IMR-90 (cell line): ENCODE results near the gene BEX1. TPM values are rescaled to one million over a fixed set of nuclear protein-coding genes. Genes with fewer than 3 reads are reported as not detected.

ENCODE experiments used
- ATAC-seq: fragments of 200-7000 bp; cut with Tn5 transposase; 2 replicates; pipeline ENCODE4 v1.9.1; 2020; ENCODE audit warnings: low read depth, mild to moderate bottlenecking, moderate library complexity
- BruUV-seq: library from RNA; stranded (reverse); fragments of 400-500 nt; replicated peaks from 2 replicates; lab custom pipeline; 2021; lab: Mats Ljungman, UMichigan
- CTCF ChIA-PET: fragments of 300-600 bp; formaldehyde crosslinking; extraction: SDS; loops from one replicate; lab custom pipeline; 2021; ENCODE audit warnings: antibody characterized with exemption; lab: Yijun Ruan, JAX
- POLR2A ChIA-PET: fragments of 300-600 bp; sonication (Branson Sonifier 250); formaldehyde crosslinking; loops from one replicate; lab custom pipeline; 2022; ENCODE audit warnings: antibody characterized with exemption; ENCODE audit not compliant: unreplicated experiment; lab: Charles Lee
- DNase-seq: peaks from one replicate; pipeline ENCODE4 v3.0.0; 2013
- H2AFZ ChIP-seq: replicated peaks from 2 replicates; pipeline ENCODE3; 2013; ENCODE audit warnings: low read length, mild to moderate bottlenecking; ENCODE audit not compliant: poor library complexity
- H2AK5ac ChIP-seq: 2 replicates; pipeline ENCODE4 v1.6.1; 2013; ENCODE audit warnings: low read depth, low read length, inconsistent platforms
- H2AK9ac ChIP-seq: replicated peaks from 2 replicates; pipeline ENCODE3; 2013; ENCODE audit warnings: mild to moderate bottlenecking, low read depth, low read length, moderate library complexity; ENCODE audit not compliant: poor library complexity
- H2BK120ac ChIP-seq: 2 replicates; pipeline ENCODE4 v1.6.1; 2013; ENCODE audit warnings: low read depth, low read length, inconsistent platforms
- H2BK15ac ChIP-seq: 3 replicates; pipeline ENCODE4 v1.6.1; 2013; ENCODE audit warnings: low read depth, low read length, inconsistent platforms
- H2BK20ac ChIP-seq: 2 replicates; pipeline ENCODE4 v1.6.1; 2013; ENCODE audit warnings: low read depth, mild to moderate bottlenecking, inconsistent platforms, low read length, moderate library complexity
- H2BK5ac ChIP-seq: 2 replicates; pipeline ENCODE4 v1.6.1; 2013; ENCODE audit warnings: mild to moderate bottlenecking, low read depth, low read length, inconsistent platforms; ENCODE audit not compliant: poor library complexity, severe bottlenecking
- H3K14ac ChIP-seq: replicated peaks from 2 replicates; pipeline ENCODE4 v1.6.1; 2013; ENCODE audit warnings: low read depth, low read length, inconsistent platforms
- H3K18ac ChIP-seq: 2 replicates; pipeline ENCODE4 v1.6.1; 2013; ENCODE audit warnings: low read depth, low read length, control low read depth
- H3K23ac ChIP-seq: 2 replicates; pipeline ENCODE4 v1.6.1; 2013; ENCODE audit warnings: low read depth, low read length, inconsistent platforms
- H3K27ac ChIP-seq: 2 replicates; pipeline ENCODE4 v1.5.1; 2013; ENCODE audit warnings: mild to moderate bottlenecking, control low read depth, low read length; ENCODE audit not compliant: insufficient read depth
- H3K27me3 ChIP-seq: 2 replicates; pipeline ENCODE4 v1.6.1; 2013; ENCODE audit warnings: low read length; ENCODE audit not compliant: control insufficient read depth, insufficient read depth
- H3K36me3 ChIP-seq: 2 replicates; pipeline ENCODE4 v1.6.1; 2013; ENCODE audit warnings: low read length, mixed read lengths; ENCODE audit not compliant: control insufficient read depth, insufficient read depth
- H3K4ac ChIP-seq: 2 replicates; pipeline ENCODE4 v1.6.1; 2013; ENCODE audit warnings: low read depth, low read length, inconsistent platforms
- H3K4me1 ChIP-seq: 2 replicates; pipeline ENCODE4 v1.6.1; 2013; ENCODE audit warnings: low read length, mixed read lengths; ENCODE audit not compliant: control insufficient read depth, insufficient read depth
- H3K4me2 ChIP-seq: 2 replicates; pipeline ENCODE4 v1.6.1; 2013; ENCODE audit warnings: low read depth, mild to moderate bottlenecking, control low read depth, low read length, moderate library complexity
- H3K4me3 ChIP-seq: 2 replicates; pipeline ENCODE4 v1.5.1; 2013; ENCODE audit warnings: low read depth, mild to moderate bottlenecking, control low read depth, low read length, moderate library complexity; ENCODE audit not compliant: insufficient read depth
- H3K56ac ChIP-seq: 2 replicates; pipeline ENCODE4 v1.6.1; 2013; ENCODE audit warnings: low read length, inconsistent platforms; ENCODE audit not compliant: insufficient read depth; ENCODE audit errors: extremely low read depth
- H3K79me1 ChIP-seq, 2 experiments: 2 replicates each; pipeline ENCODE4 v1.6.1; 2013; ENCODE audit warnings: low read length in 2 of 2, inconsistent platforms in 1 of 2, low read depth in 1 of 2
- H3K9ac ChIP-seq: 2 replicates; pipeline ENCODE4 v1.6.1; 2013; ENCODE audit warnings: low read depth, low read length, control low read depth
- H3K9me1 ChIP-seq: 2 replicates; pipeline ENCODE4 v1.6.1; 2013; ENCODE audit warnings: low read length, inconsistent platforms; ENCODE audit not compliant: insufficient read depth
- H3K9me3 ChIP-seq: 2 replicates; pipeline ENCODE4 v1.6.1; 2013; ENCODE audit warnings: low read length; ENCODE audit not compliant: control insufficient read depth, insufficient read depth
- H4K20me1 ChIP-seq: 2 replicates; pipeline ENCODE4 v1.6.1; 2013; ENCODE audit warnings: low read length, inconsistent platforms; ENCODE audit not compliant: insufficient read depth
- H4K5ac ChIP-seq: 2 replicates; pipeline ENCODE4 v1.6.1; 2013; ENCODE audit warnings: mild to moderate bottlenecking, low read depth, low read length, control low read depth
- H4K8ac ChIP-seq, 2 experiments: 2 replicates each; pipeline ENCODE4 v1.6.1; 2013; ENCODE audit warnings: low read depth in 2 of 2, low read length in 2 of 2, control low read depth in 1 of 2, inconsistent platforms in 1 of 2
- H4K91ac ChIP-seq: 2 replicates; pipeline ENCODE4 v1.6.1; 2013; ENCODE audit warnings: low read depth, low read length, inconsistent platforms; ENCODE audit not compliant: insufficient read depth
- CEBPB ChIP-seq: IDR thresholded peaks from 2 replicates; pipeline ENCODE4 v1.6.1; 2012; ENCODE audit warnings: low read depth, low read length, improper control_type of control experiment
- CHD1 ChIP-seq: IDR thresholded peaks from 2 replicates; pipeline ENCODE4 v1.6.1; 2012; ENCODE audit warnings: low read depth, low read length, improper control_type of control experiment
- CTCF ChIP-seq: conservative IDR thresholded peaks from 2 replicates; pipeline ENCODE4 v1.5.1; 2012; ENCODE audit warnings: mild to moderate bottlenecking, low read depth, low read length, improper control_type of control experiment
- FOS ChIP-seq: fragments of 150-350 bp; IDR thresholded peaks from 2 replicates; pipeline ENCODE4 v1.6.1; 2016; ENCODE audit warnings: low read depth, low read length
- MAFK ChIP-seq: IDR thresholded peaks from 2 replicates; pipeline ENCODE4 v1.6.1; 2012; ENCODE audit warnings: low read depth, low read length, improper control_type of control experiment
- MAZ ChIP-seq: IDR thresholded peaks from 2 replicates; pipeline ENCODE4 v1.6.1; 2012; ENCODE audit warnings: low read depth, mild to moderate bottlenecking, low read length, improper control_type of control experiment, moderate library complexity, borderline replicate concordance
- MXI1 ChIP-seq: IDR thresholded peaks from 2 replicates; pipeline ENCODE4 v1.6.1; 2012; ENCODE audit warnings: low read depth, mild to moderate bottlenecking, low read length, moderate library complexity, borderline replicate concordance
- NFE2L2 ChIP-seq: fragments of 150-350 bp; IDR thresholded peaks from 2 replicates; pipeline ENCODE4 v1.6.1; 2016; ENCODE audit warnings: low read depth, mild to moderate bottlenecking, low read length
- RAD21 ChIP-seq: IDR thresholded peaks from 2 replicates; pipeline ENCODE4 v1.6.1; 2012; ENCODE audit warnings: low read length, improper control_type of control experiment
- RCOR1 ChIP-seq: IDR thresholded peaks from 2 replicates; pipeline ENCODE4 v1.6.1; 2012; ENCODE audit warnings: mild to moderate bottlenecking, low read length, improper control_type of control experiment; ENCODE audit not compliant: insufficient replicate concordance
- SMC3 ChIP-seq: fragments of 150-350 bp; IDR thresholded peaks from 2 replicates; pipeline ENCODE4 v1.6.1; 2016; ENCODE audit warnings: low read depth, mild to moderate bottlenecking, antibody characterized with exemption, low read length, moderate library complexity
- USF2 ChIP-seq: fragments of 150-350 bp; IDR thresholded peaks from 2 replicates; pipeline ENCODE4 v1.6.1; 2017; ENCODE audit warnings: mild to moderate bottlenecking, antibody characterized with exemption, low read length, low read depth
- WGBS, 2 experiments: methylation state at CpG; one replicate each; pipeline versions ENCODE4 v1.1.5 to v1.1.7; 2013; ENCODE audit warnings: missing lambda C conversion rate in 2 of 2; ENCODE audit not compliant: insufficient read length in 1 of 2; ENCODE audit errors: extremely low coverage in 2 of 2; 5-methylcytosine and 5-hydroxymethylcytosine counted together
- dilution Hi-C: fragments of 300-500 bp; cut with HindIII; formaldehyde crosslinking; loops from one replicate; pipeline ENCODE4 v1.14.3; 2018; ENCODE audit warnings: low sequenced_read_pairs; ENCODE audit not compliant: unreplicated experiment
- in situ Hi-C: fragments of 300-500 bp; cut with MboI; formaldehyde crosslinking; loops from 3 replicates; pipeline ENCODE4 v1.14.3; 2019; ENCODE audit warnings: low sequenced_read_pairs, inconsistent platforms, mixed read lengths
- intact Hi-C: fragments of 100-400 bp; cut with micrococcal nuclease; formaldehyde crosslinking; loops from 2 replicates; pipeline ENCODE4 v1.10.0; 2022
- polyA plus RNA-seq, 3 experiments: library from polyadenylated mRNA; depleted of rRNA; stranded (reverse); fragments of >200 nt; gene quantifications; 2 replicates each; pipeline ENCODE4 v1.2.3, GENCODE V29; 2012; ENCODE audit warnings: low replicate concordance in 1 of 3
- total RNA-seq: library from RNA; depleted of rRNA; stranded (reverse); fragments of >200 nt; gene quantifications from 2 replicates; pipeline ENCODE4 v1.2.3, GENCODE V29; 2012

Gene BEX1
- total and polyA plus RNA-seq, 2 of the 4 experiments (the other 2 are of a cell fraction), result 0.18 to 0.27 TPM

DNA sequence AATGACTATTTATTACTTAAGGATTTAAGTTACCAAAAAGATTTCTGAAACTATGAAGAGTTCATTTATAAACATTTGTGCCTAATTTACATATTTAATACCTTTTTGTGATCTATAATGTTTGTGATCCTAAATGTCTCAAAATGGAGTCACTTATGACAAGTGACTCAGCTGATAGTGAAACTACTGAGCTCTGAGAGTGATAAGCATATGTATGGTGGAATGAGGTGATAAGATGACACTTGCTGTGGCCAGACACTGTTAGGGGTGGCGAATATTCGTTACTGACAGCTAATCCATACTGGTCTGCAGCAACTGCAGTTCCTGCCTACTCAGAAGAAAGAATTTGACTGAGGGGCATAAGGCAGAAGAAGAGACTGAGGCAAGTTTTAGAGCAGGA lies 34.5 kb upstream of the BEX1 start:
- no peak overlapping the region for H2BK20ac ChIP-seq
- intact Hi-C loops, result no loop called here
- DNase-seq (no peak), ATAC-seq (no peak)
- H4K8ac ChIP-seq, result no peak overlapping the region
- H3K4me2 ChIP-seq, result no peak overlapping the region
- H2AK5ac ChIP-seq, result no peak overlapping the region
- H3K4me3 ChIP-seq, result no peak overlapping the region
- H2BK15ac ChIP-seq, result no peak overlapping the region
- no peaks in the 10 kb centered on the region for H3K9me1 ChIP-seq
- dilution Hi-C loops, result no loop called here
- no peak overlapping the region for H3K18ac ChIP-seq
- H3K9me3 ChIP-seq, result no peaks in the 10 kb centered on the region
- ChIA-PET POLR2A (no interaction called here), CTCF (no interaction called here)
- H3K56ac ChIP-seq, result no peak overlapping the region
- no peak overlapping the region for H2BK120ac ChIP-seq
- H3K79me1 ChIP-seq, result no peaks in the 10 kb centered on the region
- H3K4ac ChIP-seq, result no peak overlapping the region
- in situ Hi-C loops, result no loop called here
- no peak overlapping the region for H2AFZ ChIP-seq
- TF ChIP-seq FOS (no peak), MXI1 (no peak), CTCF (no peak), MAFK (no peak), MAZ (no peak), NFE2L2 (no peak), CEBPB (no peak), SMC3 (no peak), CHD1 (no peak), RCOR1 (no peak), RAD21 (no peak), USF2 (no peak)
- H3K23ac ChIP-seq, result no peak overlapping the region
- H4K91ac ChIP-seq, result no peak overlapping the region
- WGBS, 2 experiments, result no CpG with 5 or more reads among the region's 2 CpGs
- peaks cover 2% of the 10 kb centered on the region for H3K27me3 ChIP-seq
- no peaks in the 10 kb centered on the region for H4K20me1 ChIP-seq
- no TSS peak for BruUV-seq
- no peaks in the 10 kb centered on the region for H3K36me3 ChIP-seq
- H4K5ac ChIP-seq, result no peak overlapping the region
- no peaks in the 10 kb centered on the region for H3K4me1 ChIP-seq
- H2BK5ac ChIP-seq, result no peak overlapping the region
- no peak overlapping the region for H3K27ac ChIP-seq
- H2AK9ac ChIP-seq, result no peak overlapping the region
- no peak overlapping the region for H3K9ac ChIP-seq
- no peak overlapping the region for H3K14ac ChIP-seq
